HCT116 (cell line): Measurements from ENCODE around the gene LMNTD1. TPM values are rescaled to one million over a fixed set of nuclear protein-coding genes. Genes with fewer than 3 reads are reported as not detected.

Source experiments
- ATAC-seq: fragments of 200-7000 bp; cut with Tn5 transposase; 2 replicates; pipeline ENCODE4 v1.9.1; 2020; ENCODE audit warnings: mild to moderate bottlenecking, moderate library complexity
- BruUV-seq: library from RNA; stranded (reverse); fragments of 400-500 nt; replicated peaks from 2 replicates; lab custom pipeline; 2021; lab: Mats Ljungman, UMichigan
- CTCF ChIA-PET: fragments of 300-600 bp; sonication (Branson Sonifier 250); formaldehyde crosslinking; loops from one replicate; lab custom pipeline; 2021; ENCODE audit warnings: antibody characterized with exemption; lab: Charles Lee
- POLR2A ChIA-PET: fragments of 300-600, 350-600 bp; sonication (Branson Sonifier 250); formaldehyde crosslinking; loops from one replicate; lab custom pipeline; 2021; ENCODE audit warnings: antibody characterized with exemption; lab: Charles Lee
- RAD21 ChIA-PET, 2 experiments: fragments of 300-600 bp; sonication (Branson Sonifier 250); formaldehyde crosslinking; loops; one replicate each; lab custom pipeline; 2023; ENCODE audit warnings: low total read pairs in 2 of 2; ENCODE audit not compliant: uncharacterized antibody in 2 of 2, unreplicated experiment in 2 of 2, low non-redundant PET in 1 of 2; lab: Charles Lee
- DNase-seq: peaks from one replicate; pipeline ENCODE4 v3.0.0-alpha.2; 2010; ENCODE audit warnings: low read depth, low spot score
- H2AFZ ChIP-seq: fragments of 200-600 bp; shearing (Covaris generic), sonication (generic); 2 replicates; pipeline ENCODE4 v1.6.1; 2017; ENCODE audit warnings: low read depth, mixed run types, mixed read lengths, antibody characterized with exemption, low read length; ENCODE audit not compliant: poor library complexity, severe bottlenecking
- H3K27ac ChIP-seq: 2 replicates; pipeline ENCODE4 v1.5.1; 2012; ENCODE audit warnings: low read depth, low read length
- H3K27me3 ChIP-seq: fragments of 200-600 bp; sonication (generic); 2 replicates; pipeline ENCODE4 v1.6.1; 2016; ENCODE audit warnings: mixed run types, low read length, mixed read lengths; ENCODE audit not compliant: insufficient read depth
- H3K36me3 ChIP-seq, 2 experiments: fragments of 200-500 bp in 1 of 2; fragments of 200-600 bp in 1 of 2; sonication (Bioruptor generic) in 1 of 2; sonication (generic) in 1 of 2; 2 replicates each; pipeline versions ENCODE4 v1.5.1 to v1.6.1; 2014 to 2016; ENCODE audit warnings: low read length in 2 of 2, inconsistent platforms in 1 of 2, mixed read lengths in 1 of 2, mixed run types in 1 of 2; ENCODE audit not compliant: insufficient read depth in 2 of 2, control insufficient read depth in 1 of 2
- H3K4me1 ChIP-seq, 2 experiments: fragments of 200-600 bp in 1 of 2; sonication (generic) in 1 of 2; 2 replicates each; pipeline versions ENCODE4 v1.5.1 to v1.6.1; 2012 to 2017; ENCODE audit warnings: low read length in 2 of 2, inconsistent platforms in 1 of 2, mild to moderate bottlenecking in 1 of 2, mixed read lengths in 1 of 2, mixed run types in 1 of 2, moderate library complexity in 1 of 2; ENCODE audit not compliant: insufficient read depth in 2 of 2, control insufficient read depth in 1 of 2
- H3K4me2 ChIP-seq: fragments of 200-600 bp; sonication (generic); 2 replicates; pipeline ENCODE4 v1.6.1; 2017; ENCODE audit warnings: mixed run types, low read length, mixed read lengths
- H3K4me3 ChIP-seq, 2 experiments: fragments of 200-600 bp in 1 of 2; sonication (generic) in 1 of 2; replicated peaks in 1 of 2; 2 replicates each; pipeline ENCODE4 v1.5.1; 2011 to 2016; ENCODE audit warnings: low read length in 2 of 2, control low read depth in 1 of 2, low read depth in 1 of 2, mild to moderate bottlenecking in 1 of 2, mixed read lengths in 1 of 2, mixed run types in 1 of 2
- H3K79me2 ChIP-seq: fragments of 200-600 bp; sonication (generic); 2 replicates; pipeline ENCODE4 v1.6.1; 2017; ENCODE audit warnings: mild to moderate bottlenecking, mixed run types, low read length, moderate library complexity, mixed read lengths; ENCODE audit not compliant: insufficient read depth
- H3K9ac ChIP-seq: fragments of 200-600 bp; sonication (generic); 2 replicates; pipeline ENCODE4 v1.6.1; 2016; ENCODE audit warnings: low read length, mixed read lengths
- H3K9me2 ChIP-seq: fragments of 200-600 bp; sonication (generic), shearing (Covaris generic); 2 replicates; pipeline ENCODE4 v1.6.1; 2017; ENCODE audit warnings: mixed run types, mild to moderate bottlenecking, moderate library complexity; ENCODE audit not compliant: insufficient read depth
- H3K9me3 ChIP-seq, 2 experiments: fragments of 200-500 bp in 1 of 2; fragments of 200-600 bp in 1 of 2; sonication (Bioruptor generic) in 1 of 2; sonication (generic) in 1 of 2; 2 replicates each; pipeline ENCODE4 v1.6.1; 2014 to 2017; ENCODE audit warnings: low read length in 2 of 2, mixed read lengths in 2 of 2, inconsistent platforms in 1 of 2, low read depth in 1 of 2, mild to moderate bottlenecking in 1 of 2, mixed run types in 1 of 2, moderate library complexity in 1 of 2; ENCODE audit not compliant: control insufficient read depth in 1 of 2, insufficient read depth in 1 of 2
- H4K20me1 ChIP-seq: fragments of 200-600 bp; sonication (generic), shearing (Covaris generic); 2 replicates; pipeline ENCODE4 v1.6.1; 2017; ENCODE audit warnings: mixed run types, mild to moderate bottlenecking, moderate library complexity; ENCODE audit not compliant: insufficient read depth
- ATF3 ChIP-seq: IDR thresholded peaks from 2 replicates; pipeline ENCODE4 v1.6.1; 2012
- ELF1 ChIP-seq: IDR thresholded peaks from 2 replicates; pipeline ENCODE4 v1.6.1; 2012; ENCODE audit warnings: low read depth, borderline replicate concordance
- EZH2 ChIP-seq: fragments of 200-600 bp; sonication (generic); IDR thresholded peaks from 2 replicates; pipeline ENCODE4 v1.6.1; 2017; ENCODE audit warnings: antibody characterized with exemption, mixed run types
- EZH2phosphoT487 ChIP-seq: fragments of 200-600 bp; IDR thresholded peaks from 2 replicates; pipeline ENCODE4 v1.6.1; 2018; ENCODE audit warnings: antibody characterized with exemption, borderline replicate concordance
- FOSL1 ChIP-seq: IDR thresholded peaks from 2 replicates; pipeline ENCODE4 v1.6.1; 2012; ENCODE audit warnings: low read depth
- JUND ChIP-seq: IDR thresholded peaks from 2 replicates; pipeline ENCODE4 v1.6.1; 2012
- MAX ChIP-seq: IDR thresholded peaks from 2 replicates; pipeline ENCODE4 v1.6.1; 2012
- POLR2A ChIP-seq: IDR thresholded peaks from 2 replicates; pipeline ENCODE4 v1.7.0; 2011; ENCODE audit warnings: borderline replicate concordance; ENCODE audit not compliant: insufficient read depth, insufficient read length; ENCODE audit errors: extremely low read depth
- RAD21 ChIP-seq: IDR thresholded peaks from 2 replicates; pipeline ENCODE4 v1.6.1; 2012; ENCODE audit warnings: low read depth, mild to moderate bottlenecking
- SP1 ChIP-seq: IDR thresholded peaks from 2 replicates; pipeline ENCODE4 v1.6.1; 2012; ENCODE audit warnings: low read depth
- SRF ChIP-seq: IDR thresholded peaks from 2 replicates; pipeline ENCODE4 v1.6.1; 2012; ENCODE audit warnings: low read depth
- YY1 ChIP-seq: IDR thresholded peaks from 2 replicates; pipeline ENCODE4 v1.6.1; 2011; ENCODE audit warnings: low read length, low read depth, moderate library complexity, mild to moderate bottlenecking; ENCODE audit not compliant: insufficient replicate concordance; ENCODE audit errors: extremely low read depth
- intact Hi-C: fragments of 100-400 bp; cut with micrococcal nuclease; formaldehyde crosslinking; loops from 2 replicates; pipeline ENCODE4 v1.10.0; 2022
- total RNA-seq: library from RNA; stranded (reverse); gene quantifications from one replicate; pipeline ENCODE4 v1.2.1, GENCODE V29; 2021; ENCODE audit not compliant: unreplicated experiment

LMNTD1 gene
- total RNA-seq, 1 experiment from 2014 or later, result not detected

- no peak overlapping the region for H3K4me2 ChIP-seq
- no peaks in the 10 kb centered on the region for H3K9me3 ChIP-seq
- no peak overlapping the region for H3K27ac ChIP-seq
- DNase-seq, result no peak
- peaks cover 10 to 13% of the 10 kb centered on the region in 2 experiments for H3K4me1 ChIP-seq
- TF ChIP-seq POLR2A (no peak), EZH2phosphoT487 (no peak), SP1 (no peak), SRF (no peak)
- H3K9me2 ChIP-seq, result no peaks in the 10 kb centered on the region
- CTCF ChIA-PET, result no interaction called here
- no peak overlapping the region for H3K4me3 ChIP-seq
- no peak overlapping the region for H3K9ac ChIP-seq
- H2AFZ ChIP-seq, result no peak overlapping the region
- intact Hi-C loops, result no loop called here
- no peaks in the 10 kb centered on the region for H3K79me2 ChIP-seq
- no peaks in the 10 kb centered on the region for H3K27me3 ChIP-seq
- no peaks in the 10 kb centered on the region for H4K20me1 ChIP-seq
- no peaks in the 10 kb centered on the region for H3K36me3 ChIP-seq
- RAD21 ChIA-PET, result no interaction called here
- POLR2A ChIA-PET, result no interaction called here
- BruUV-seq, result no TSS peak
- ATAC-seq, result no peak
Observed at GRCh38 chr12:25463521-25463920, 89.6 kb downstream of the LMNTD1 start.

- no TSS peak for BruUV-seq
- ChIA-PET RAD21 (no interaction called here), CTCF (no interaction called here), POLR2A (no interaction called here)
- H3K4me3 ChIP-seq, result no peak overlapping the region
- no peaks in the 10 kb centered on the region for H3K36me3 ChIP-seq
- no peaks in the 10 kb centered on the region for H3K27me3 ChIP-seq
- TF ChIP-seq SRF (no peak), EZH2 (no peak), MAX (no peak), ATF3 (no peak), YY1 (no peak), SP1 (no peak), RAD21 (no peak), EZH2phosphoT487 (no peak), FOSL1 (no peak), ELF1 (no peak), JUND (no peak)
- intact Hi-C loops, result no loop called here
- no peak overlapping the region for H2AFZ ChIP-seq
- DNase-seq (no peak), ATAC-seq (no peak)
- no peaks in the 10 kb centered on the region for H3K79me2 ChIP-seq
- H3K4me1 ChIP-seq, result peaks cover 12 to 18% of the 10 kb centered on the region in 2 experiments
- no peaks in the 10 kb centered on the region for H4K20me1 ChIP-seq
- no peaks in the 10 kb centered on the region for H3K9me2 ChIP-seq
- no peak overlapping the region for H3K9ac ChIP-seq
- H3K9me3 ChIP-seq, result no peaks in the 10 kb centered on the region
- H3K27ac ChIP-seq, result no peak overlapping the region
- H3K4me2 ChIP-seq, result no peak overlapping the region
Observed at GRCh38 chr12:25463005-25463404, 90.1 kb downstream of the LMNTD1 start.
